CD4-positive, CD25-positive, alpha-beta regulatory T cell (primary cell): Measurements from ENCODE around the gene ARL2BP. TPM values are rescaled to one million over a fixed set of nuclear protein-coding genes. Genes with fewer than 3 reads are reported as not detected.
"Not testable (repeated sequence)": the region's sequence is repeated elsewhere in the genome, so short reads cannot be mapped to it uniquely, and the experiment has no call there.

ENCODE experiments used
- ATAC-seq, 2 donors: fragments of 150-1000 bp; cut with Tn5 transposase; one replicate each; pipeline ENCODE4 v1.10.0; 2021; ENCODE audit warnings: low read depth in 2 of 2, moderate number of reproducible peaks in 2 of 2, moderate library complexity in 1 of 2
- DNase-seq, 3 donors: peaks; one replicate each; pipeline versions ENCODE4 v3.0.0 to v3.0.0-alpha.2; 2012 to 2022; ENCODE audit warnings: mixed read lengths in 1 of 3
- H3K27ac ChIP-seq: one replicate; pipeline ENCODE4 v1.7.0; 2013; ENCODE audit warnings: mild to moderate bottlenecking, low read length; ENCODE audit not compliant: insufficient read depth, poor library complexity, severe bottlenecking
- H3K27me3 ChIP-seq: one replicate; pipeline ENCODE4 v1.7.0; 2013; ENCODE audit warnings: low read length; ENCODE audit not compliant: control insufficient read depth, insufficient read depth
- H3K36me3 ChIP-seq: one replicate; pipeline ENCODE4 v1.7.0; 2013; ENCODE audit warnings: mild to moderate bottlenecking, low read length, moderate library complexity; ENCODE audit not compliant: control insufficient read depth, insufficient read depth
- H3K4me1 ChIP-seq: 2 replicates; pipeline ENCODE4 v1.7.0; 2013; ENCODE audit warnings: mild to moderate bottlenecking, low read length; ENCODE audit not compliant: insufficient read depth, control insufficient read depth, poor library complexity, severe bottlenecking
- H3K4me3 ChIP-seq: one replicate; pipeline ENCODE4 v1.7.0; 2013; ENCODE audit warnings: low read depth, mild to moderate bottlenecking, low read length, moderate library complexity
- H3K9me3 ChIP-seq, 2 experiments: 1 replicate in 1 of 2; 2 replicates in 1 of 2; pipeline ENCODE4 v1.7.0; 2013; ENCODE audit warnings: low read length in 2 of 2, mild to moderate bottlenecking in 1 of 2, moderate library complexity in 1 of 2; ENCODE audit not compliant: control insufficient read depth in 2 of 2
- H3K27ac Mint-ChIP-seq, 3 donors: one replicate each; pipeline ENCODE4 v1.8.0; 2020 to 2022; ENCODE audit warnings: mild to moderate bottlenecking in 3 of 3, mixed read lengths in 3 of 3, moderate library complexity in 2 of 3
- H3K27me3 Mint-ChIP-seq: one replicate; pipeline ENCODE4 v1.8.0; 2022; ENCODE audit warnings: mild to moderate bottlenecking, mixed read lengths
- H3K36me3 Mint-ChIP-seq: one replicate; pipeline ENCODE4 v1.8.0; 2020; ENCODE audit warnings: mixed read lengths
- H3K4me1 Mint-ChIP-seq, 4 donors: one replicate each; pipeline ENCODE4 v1.8.0; 2020 to 2022; ENCODE audit warnings: mixed read lengths in 4 of 4, mild to moderate bottlenecking in 1 of 4
- H3K4me3 Mint-ChIP-seq, 4 donors: one replicate each; pipeline ENCODE4 v1.8.0; 2020 to 2022; ENCODE audit warnings: mild to moderate bottlenecking in 4 of 4, mixed read lengths in 4 of 4, moderate library complexity in 3 of 4
- H3K9me3 Mint-ChIP-seq, 7 donors: one replicate each; pipeline ENCODE4 v1.8.0; 2020 to 2022; ENCODE audit warnings: mixed read lengths in 7 of 7, mild to moderate bottlenecking in 3 of 7, moderate library complexity in 2 of 7
- polyA plus RNA-seq, 4 donors: library from polyadenylated mRNA; unstranded; fragments of 300-500 nt; fragmentation: Illumina TruSeq; gene quantifications; one replicate each; pipeline ENCODE4 v1.2.3, GENCODE V29; 2021
- total RNA-seq: library from RNA; stranded (reverse); gene quantifications from one replicate; pipeline ENCODE4 v1.2.3, GENCODE V29; 2022

ARL2BP gene
- total and polyA plus RNA-seq, 5 donors from 2014 or later: 26.9 to 121 (median 102) TPM

DNA sequence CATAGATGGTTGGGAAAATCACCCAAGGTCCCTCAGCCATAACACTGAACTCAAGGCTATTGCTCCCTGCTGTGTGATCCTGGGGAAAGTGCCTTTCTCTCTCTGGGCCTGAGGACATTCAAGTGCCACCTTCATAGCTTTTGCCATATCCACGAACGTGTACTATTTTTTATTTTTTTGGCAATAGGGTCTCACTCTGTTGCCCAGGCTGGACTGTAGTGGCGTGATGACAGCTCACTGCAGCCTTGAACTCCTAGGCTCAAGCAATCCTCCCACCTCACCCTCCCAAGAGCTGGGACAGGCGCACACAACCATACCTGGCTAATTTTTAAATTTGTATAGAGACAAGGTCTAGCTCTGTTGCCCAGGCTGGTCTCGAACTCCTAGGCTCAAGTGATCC lies 28.8 kb downstream of the ARL2BP start:
- no peaks in the 10 kb centered on the region for H3K4me1 ChIP-seq
- H3K4me3 Mint-ChIP-seq: no peak overlapping the region
- H3K9me3 ChIP-seq: no peaks in the 10 kb centered on the region
- DNase-seq (no peak), ATAC-seq (no peak)
- peaks cover 4 to 22% (median 6%) of the 10 kb centered on the region in 4 donors for H3K4me1 Mint-ChIP-seq
- H3K4me3 ChIP-seq: no peak overlapping the region
- no peaks in the 10 kb centered on the region for H3K36me3 Mint-ChIP-seq
- H3K9me3 Mint-ChIP-seq: no peaks in the 10 kb centered on the region
- H3K27ac ChIP-seq: no peak overlapping the region
- H3K27me3 ChIP-seq: peaks cover 2% of the 10 kb centered on the region
- H3K27ac Mint-ChIP-seq: no peak overlapping the region
- H3K27me3 Mint-ChIP-seq: peaks cover 13% of the 10 kb centered on the region
- H3K36me3 ChIP-seq: no peaks in the 10 kb centered on the region

- not testable (repeated sequence) for DNase-seq, H3K9me3 ChIP-seq, H3K4me1 ChIP-seq, H3K27ac Mint-ChIP-seq, ATAC-seq, H3K36me3 ChIP-seq, H3K9me3 Mint-ChIP-seq, H3K4me3 Mint-ChIP-seq, H3K27me3 ChIP-seq, H3K4me3 ChIP-seq, H3K36me3 Mint-ChIP-seq, H3K27ac ChIP-seq
- H3K4me1 Mint-ChIP-seq: peaks cover 4 to 20% (median 6%) of the 10 kb centered on the region in 4 donors
- peaks cover 29% of the 10 kb centered on the region for H3K27me3 Mint-ChIP-seq
Observed at GRCh38 chr16:57275946-57276345, 30.9 kb downstream of the ARL2BP start.

DNA sequence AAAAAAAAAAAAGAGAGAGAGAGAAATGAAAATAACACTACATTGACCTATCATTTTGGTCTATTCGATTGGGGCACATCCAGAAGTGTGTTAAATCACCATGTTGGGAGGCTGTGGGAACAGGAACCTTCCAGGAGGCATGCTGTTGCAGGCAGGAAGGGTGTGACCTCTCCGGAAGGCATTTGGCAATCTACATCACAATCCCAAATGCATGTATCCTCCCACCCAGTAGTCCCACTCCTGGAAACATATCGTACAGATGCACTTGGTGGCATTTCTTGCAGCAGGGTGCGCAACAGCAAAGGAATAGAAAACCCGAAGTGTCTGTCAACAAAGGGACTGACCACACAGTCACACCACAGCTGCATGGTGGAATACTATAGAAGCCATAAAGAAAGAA lies 31.5 kb downstream of the ARL2BP start:
- Histone ChIP-seq H3K4me3 (no peak overlapping the region), H3K9me3 (no peaks in the 10 kb centered on the region), H3K4me1 (no peaks in the 10 kb centered on the region), H3K36me3 (no peaks in the 10 kb centered on the region), H3K27me3 (peaks cover 3% of the 10 kb centered on the region), H3K27ac (no peak overlapping the region)
- ATAC-seq (no peak), DNase-seq (no peak)
- Mint-ChIP-seq H3K27me3 (peaks cover 34% of the 10 kb centered on the region), H3K4me1 (peaks cover 4 to 20% (median 6%) of the 10 kb centered on the region in 4 donors), H3K36me3 (no peaks in the 10 kb centered on the region), H3K4me3 (no peak overlapping the region), H3K27ac (no peak overlapping the region), H3K9me3 (no peaks in the 10 kb centered on the region)

GRCh38 chr16:57277586-57277985 lies 32.5 kb downstream of the ARL2BP start:
- DNase-seq (peak in 2 of 3 donors; percentile 32 to 73), ATAC-seq (peak; percentile 77 to 85)
- H3K4me3 Mint-ChIP-seq: peak overlapping the region in 1 of 4 donors; percentile 51
- Histone ChIP-seq H3K36me3 (no peaks in the 10 kb centered on the region), H3K27ac (no peak overlapping the region), H3K4me3 (no peak overlapping the region), H3K4me1 (no peaks in the 10 kb centered on the region), H3K9me3 (no peaks in the 10 kb centered on the region), H3K27me3 (peaks cover 3% of the 10 kb centered on the region)
- H3K27me3 Mint-ChIP-seq: peaks cover 35% of the 10 kb centered on the region
- peak overlapping the region in 1 of 3 donors; percentile 23 for H3K27ac Mint-ChIP-seq
- peaks cover 4 to 20% (median 6%) of the 10 kb centered on the region in 4 donors for H3K4me1 Mint-ChIP-seq
- H3K9me3 Mint-ChIP-seq: no peaks in the 10 kb centered on the region
- H3K36me3 Mint-ChIP-seq: no peaks in the 10 kb centered on the region

- Mint-ChIP-seq H3K27ac (no peak overlapping the region), H3K36me3 (no peaks in the 10 kb centered on the region), H3K4me3 (peak overlapping the region in 1 of 4 donors; percentile 43), H3K27me3 (peaks cover 44% of the 10 kb centered on the region), H3K4me1 (peaks cover 4 to 20% (median 6%) of the 10 kb centered on the region in 4 donors), H3K9me3 (no peaks in the 10 kb centered on the region)
- Histone ChIP-seq H3K27me3 (peaks cover 3% of the 10 kb centered on the region), H3K4me3 (no peak overlapping the region), H3K27ac (no peak overlapping the region), H3K36me3 (no peaks in the 10 kb centered on the region), H3K4me1 (no peaks in the 10 kb centered on the region), H3K9me3 (no peaks in the 10 kb centered on the region)
- no peak for ATAC-seq
- DNase-seq: no peak
Observed at GRCh38 chr16:57278494-57278893, 33.4 kb downstream of the ARL2BP start.

DNA sequence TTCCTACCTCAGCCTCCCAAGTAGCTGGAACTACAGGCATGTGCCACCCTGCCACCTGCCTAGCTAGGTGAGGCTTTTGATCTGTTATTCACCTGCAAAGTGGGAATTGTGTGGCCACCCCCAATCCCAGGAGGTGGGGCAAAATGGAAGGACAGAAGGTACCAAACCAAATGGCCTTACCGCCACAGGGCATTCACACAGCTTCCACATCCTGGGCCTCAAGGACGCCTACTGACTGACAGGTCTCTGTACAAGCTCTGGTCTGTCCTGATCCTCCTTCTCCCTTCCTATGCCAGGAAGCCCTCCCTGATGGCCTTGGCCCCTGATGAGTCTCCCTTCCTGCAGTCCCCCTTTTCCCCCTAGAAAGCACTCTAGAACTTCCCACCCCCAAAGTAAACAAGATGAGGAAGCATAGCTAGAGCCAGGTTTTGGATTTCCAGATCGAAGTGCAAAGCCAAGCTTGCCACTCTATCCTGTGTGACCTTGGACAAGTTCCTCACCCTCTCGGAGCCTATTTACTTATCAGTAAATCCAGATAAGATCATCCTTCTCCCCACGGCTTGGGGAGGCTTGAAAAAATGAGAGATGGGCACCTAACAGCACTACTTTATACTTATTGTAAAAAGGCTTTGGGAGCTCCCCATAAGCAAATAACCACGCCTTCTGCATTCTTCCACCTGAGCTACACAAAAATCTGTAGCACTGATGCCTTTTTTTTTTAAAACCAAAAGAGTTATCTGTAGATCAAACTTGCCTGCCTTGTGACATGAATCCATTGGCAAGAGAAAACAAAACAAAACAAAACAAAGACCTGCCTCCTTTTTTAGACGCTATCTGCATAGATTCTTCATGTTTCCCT lies 35.0 kb downstream of the ARL2BP start:
- no peak for ATAC-seq
- Mint-ChIP-seq H3K9me3 (no peaks in the 10 kb centered on the region), H3K4me3 (no peak overlapping the region), H3K36me3 (no peaks in the 10 kb centered on the region), H3K4me1 (peaks cover 4 to 27% (median 8%) of the 10 kb centered on the region in 4 donors), H3K27ac (no peak overlapping the region), H3K27me3 (peaks cover 53% of the 10 kb centered on the region)
- Histone ChIP-seq H3K36me3 (no peaks in the 10 kb centered on the region), H3K27me3 (peaks cover 3% of the 10 kb centered on the region), H3K4me1 (peaks cover 12% of the 10 kb centered on the region), H3K9me3 (no peaks in the 10 kb centered on the region), H3K4me3 (no peak overlapping the region), H3K27ac (no peak overlapping the region)
- no peak for DNase-seq

GRCh38 chr16:57281791-57282190 lies 36.7 kb downstream of the ARL2BP start:
- no peaks in the 10 kb centered on the region for H3K36me3 Mint-ChIP-seq
- H3K27me3 Mint-ChIP-seq: peaks cover 68% of the 10 kb centered on the region
- Histone ChIP-seq H3K4me3 (no peak overlapping the region), H3K27me3 (peaks cover 8% of the 10 kb centered on the region), H3K9me3 (no peaks in the 10 kb centered on the region), H3K27ac (no peak overlapping the region), H3K4me1 (peaks cover 15% of the 10 kb centered on the region), H3K36me3 (no peaks in the 10 kb centered on the region)
- no peak overlapping the region for H3K27ac Mint-ChIP-seq
- no peak for DNase-seq
- H3K9me3 Mint-ChIP-seq: no peaks in the 10 kb centered on the region
- no peak overlapping the region for H3K4me3 Mint-ChIP-seq
- peaks cover 2 to 26% (median 8%) of the 10 kb centered on the region in 4 donors for H3K4me1 Mint-ChIP-seq
- ATAC-seq: no peak
